Inferior parietal cortex (tissue), 1 donor: ENCODE data around the gene ARHGAP40.
A peak's percentile ranks its signal among the peaks of the same experiment; 100 is the strongest.

Experiments used
- DNase-seq: peaks from one replicate; pipeline ENCODE4 v3.0.0-alpha.2; 2016; ENCODE audit errors: extremely low spot score

Gene ARHGAP40

DNA sequence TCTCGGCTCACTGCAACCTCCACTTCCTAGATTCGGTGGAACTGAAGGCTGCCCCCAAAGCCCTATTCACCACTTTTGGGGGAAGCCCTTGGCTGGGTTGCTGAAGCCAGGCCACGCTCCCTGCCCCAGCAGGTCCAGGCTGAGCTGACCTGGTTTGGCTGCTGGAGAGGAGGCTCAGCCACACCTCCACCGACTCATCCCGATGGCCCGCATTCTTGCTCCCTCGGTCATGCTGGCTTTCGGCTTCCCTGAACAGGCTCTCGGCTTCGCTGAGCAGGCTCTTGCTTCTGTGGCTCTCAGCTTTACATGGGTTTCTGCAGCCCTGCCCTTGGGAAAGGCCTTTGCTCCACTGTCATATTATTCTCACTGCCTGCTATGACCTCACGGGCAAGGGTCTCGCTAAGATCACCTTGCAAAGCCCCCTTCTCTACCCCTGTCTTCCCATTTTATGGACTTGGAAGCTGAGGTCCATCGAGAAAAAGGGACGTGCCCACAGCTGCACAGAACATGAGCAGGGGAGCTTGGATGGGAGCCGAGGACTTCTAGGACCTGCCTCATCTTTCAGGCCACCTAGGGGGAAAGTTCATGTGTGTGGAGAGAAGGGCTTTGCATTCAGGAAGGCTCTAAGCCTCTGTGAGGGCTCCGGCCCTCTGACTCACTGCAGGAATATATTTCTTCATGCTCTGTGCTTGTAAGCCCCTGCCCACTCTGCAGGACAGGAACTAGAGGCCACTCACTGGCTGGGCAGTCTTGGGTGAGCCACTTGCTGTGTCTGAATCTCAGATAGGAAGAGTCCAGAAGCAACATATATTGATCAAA, 15.6 kb downstream of the ARHGAP40 start:
- no peak for DNase-seq

DNA sequence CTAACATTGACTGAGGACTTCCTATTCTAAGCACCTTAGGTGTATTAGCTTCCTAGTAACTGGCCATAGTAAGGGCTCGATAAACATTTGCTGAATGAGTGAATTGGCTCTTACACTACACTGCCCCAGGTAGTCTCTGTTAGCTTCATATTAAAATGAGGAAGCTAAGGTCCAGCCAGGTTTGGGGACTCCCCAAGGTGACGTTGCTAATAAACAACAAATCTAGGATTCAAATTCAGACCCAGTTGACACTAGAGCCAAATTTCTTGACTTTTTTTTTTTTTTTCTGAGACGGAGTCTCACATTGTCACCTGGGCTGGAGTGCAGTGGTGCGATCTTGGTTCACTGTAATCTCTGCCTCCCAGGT, 16.2 kb downstream of the ARHGAP40 start:
- no peak for DNase-seq

DNA sequence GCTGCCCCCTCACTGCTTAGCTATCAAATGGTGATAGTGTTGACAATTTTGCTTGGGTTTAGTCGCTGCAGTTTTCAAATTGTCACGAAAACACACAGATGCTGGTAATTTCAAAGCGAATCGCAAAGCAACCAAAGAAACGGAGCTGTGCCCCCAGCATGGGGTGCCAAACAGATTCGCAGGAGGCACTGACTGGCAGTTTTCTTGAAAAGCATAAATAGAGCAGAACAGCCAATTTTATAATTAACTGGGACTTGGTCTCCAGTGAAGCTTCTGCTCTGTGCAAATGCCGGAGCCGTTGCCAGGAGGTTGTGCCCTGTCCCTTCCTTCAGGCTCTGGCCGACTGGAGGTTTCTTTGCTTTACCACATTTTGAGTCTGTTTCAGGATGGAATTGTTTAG, 18.8 kb downstream of the ARHGAP40 start:
- DNase-seq: no peak

DNA sequence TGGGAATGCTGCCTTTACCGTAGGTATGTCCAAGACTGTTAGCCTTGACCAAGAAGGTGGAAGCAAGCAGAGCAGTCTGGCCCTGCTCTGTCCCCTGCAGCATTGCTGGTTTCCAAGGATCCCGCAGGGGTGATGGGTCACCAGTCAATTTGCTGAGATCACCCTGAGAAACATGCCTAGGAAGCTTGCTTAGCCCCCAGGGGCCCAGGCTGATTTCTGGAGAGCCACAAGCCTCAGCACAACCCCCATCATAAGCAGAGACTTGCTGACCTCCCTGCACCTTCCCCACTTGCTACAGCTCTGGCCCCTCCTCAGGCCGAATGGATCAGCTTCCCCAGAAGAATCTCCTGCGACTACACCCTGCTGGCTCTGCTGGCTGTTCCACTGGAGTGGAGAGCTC, 21.5 kb downstream of the ARHGAP40 start:
- DNase-seq: no peak

DNA sequence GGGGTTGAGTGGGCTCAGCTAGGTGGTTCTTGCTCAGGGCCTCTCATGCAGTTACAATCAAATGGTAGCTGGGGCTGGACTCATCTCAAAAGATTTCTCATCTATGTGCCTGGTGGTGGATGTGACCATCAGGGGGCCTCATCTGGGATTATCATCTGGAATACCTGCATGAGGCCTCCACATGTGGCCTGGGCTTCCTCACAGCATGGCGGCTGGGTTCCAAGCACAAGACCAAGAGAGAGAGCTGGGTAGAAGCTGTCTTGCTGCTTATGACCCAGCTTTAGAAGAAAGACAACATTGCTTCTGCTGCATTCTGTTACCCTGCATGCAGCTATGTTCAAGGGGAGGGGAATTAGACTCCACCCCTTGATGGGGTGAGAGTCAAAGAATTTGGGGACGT, 22.5 kb downstream of the ARHGAP40 start:
- no peak for DNase-seq

DNA sequence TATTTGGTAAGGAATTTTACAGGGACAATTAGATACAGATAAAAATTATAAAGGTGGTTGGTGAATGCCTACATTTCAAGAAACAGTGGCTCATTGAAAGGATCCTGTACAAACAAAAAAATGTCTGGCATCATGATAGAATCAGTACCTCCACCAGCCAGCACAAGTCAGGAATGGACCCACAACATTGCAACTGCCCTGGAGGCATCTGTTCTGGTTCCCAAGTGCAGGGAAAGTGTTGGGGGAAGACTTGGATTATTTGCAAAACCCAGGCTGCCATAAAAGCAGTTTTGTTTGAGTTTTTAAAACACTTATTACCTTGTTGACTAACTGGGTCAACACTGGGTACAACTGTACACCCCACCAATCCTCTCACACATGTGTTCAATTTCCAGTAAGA, 24.3 kb downstream of the ARHGAP40 start:
- no peak for DNase-seq

DNA sequence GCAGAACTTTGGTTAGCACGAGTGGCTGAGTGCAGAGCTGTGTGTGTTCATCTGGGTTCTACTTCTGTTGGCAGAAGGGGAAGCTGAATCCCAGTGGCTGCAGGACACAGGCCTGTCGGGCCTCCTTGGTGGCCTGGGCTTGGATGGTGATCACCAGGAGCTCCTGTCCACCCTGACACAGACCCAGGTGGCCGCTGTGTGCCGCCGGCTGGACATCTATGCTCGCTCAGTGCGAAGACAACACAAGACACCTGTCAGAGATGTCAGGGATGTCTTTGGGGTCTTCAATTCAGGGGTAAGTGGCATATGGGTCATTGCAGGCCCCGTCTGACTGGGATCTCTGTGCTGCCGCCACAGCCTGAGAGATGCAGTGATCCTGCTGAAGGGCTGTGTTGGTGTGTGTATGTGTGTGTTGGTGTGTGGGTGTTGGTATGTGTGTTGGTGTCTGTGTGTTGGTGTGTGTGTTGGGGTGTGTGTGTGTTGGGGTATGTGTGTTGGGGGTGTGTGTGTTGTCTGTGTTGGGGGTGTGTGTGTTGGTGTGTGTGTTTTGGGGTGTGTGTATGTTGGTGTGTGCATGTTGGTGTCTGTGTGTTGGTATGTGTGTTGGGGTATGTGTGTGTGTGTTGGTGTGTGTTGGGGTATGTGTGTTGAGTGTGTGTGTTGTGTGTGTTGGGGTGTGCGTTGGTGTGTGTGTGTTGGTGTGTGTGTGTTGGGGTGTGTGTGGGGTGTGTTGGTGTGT, 25.5 kb downstream of the ARHGAP40 start:
- no peak for DNase-seq

DNA sequence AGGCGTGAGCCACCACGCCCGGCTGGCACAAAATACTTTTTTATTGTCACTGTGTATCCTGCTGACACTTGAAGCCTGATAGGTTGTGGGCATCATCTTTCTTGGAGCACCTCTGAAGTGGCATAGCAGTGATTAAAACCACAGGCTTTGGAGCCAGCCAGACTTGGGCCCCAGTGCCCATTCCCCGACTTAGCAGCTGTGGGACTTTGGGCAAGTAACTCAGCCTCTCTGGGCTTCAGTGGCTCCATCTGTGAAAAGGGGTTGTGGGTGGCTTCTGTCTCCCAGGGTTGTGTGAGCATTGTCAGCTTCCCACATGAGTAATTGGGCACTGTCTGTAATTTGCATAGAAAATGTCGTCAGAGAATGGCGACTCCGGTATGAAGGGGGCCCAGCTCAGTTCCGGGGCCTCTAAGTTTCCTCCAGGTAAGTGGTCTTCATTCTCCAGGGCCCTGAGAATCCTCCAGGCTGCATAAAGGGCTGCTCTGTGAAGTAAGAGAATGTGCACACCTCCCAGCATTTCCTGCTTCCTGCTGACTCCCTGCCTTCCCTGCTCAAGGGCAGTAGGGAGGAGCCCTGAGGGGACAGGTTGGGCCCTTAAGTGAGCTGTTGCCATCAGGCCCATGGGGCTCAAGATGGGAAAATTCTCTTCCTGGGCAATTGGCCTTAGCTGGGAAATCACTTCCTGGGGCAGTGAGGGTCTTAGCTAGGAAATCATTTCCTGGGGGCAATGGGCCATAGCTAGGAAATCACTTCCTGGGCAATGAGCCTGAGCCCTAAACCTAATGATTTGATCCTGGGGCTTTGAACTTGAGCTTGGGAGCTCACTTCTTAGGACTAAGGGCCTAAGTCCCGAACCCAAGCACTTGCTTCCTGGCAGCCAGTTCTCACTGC, 27.2 kb downstream of the ARHGAP40 start:
- no peak for DNase-seq

DNA sequence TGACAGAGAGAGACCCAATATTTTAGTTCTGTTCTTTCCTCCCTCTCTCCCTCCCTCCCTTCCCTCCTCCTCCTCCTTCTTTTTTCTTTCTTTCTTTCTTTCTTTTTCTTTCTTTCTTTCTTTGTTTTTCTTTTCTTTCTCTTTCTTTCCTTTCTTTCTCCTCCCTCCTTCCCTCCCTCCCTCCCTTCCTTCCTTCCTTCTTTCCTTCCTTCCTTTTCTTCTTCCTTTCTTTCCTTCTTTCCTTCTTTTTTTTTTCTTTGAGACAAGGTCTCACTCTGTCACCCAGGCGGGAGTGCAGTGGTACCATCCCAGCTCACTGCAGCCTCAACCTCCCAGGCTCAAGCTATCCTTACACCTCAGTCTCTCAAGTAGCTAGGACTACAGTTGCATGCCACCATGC, 28.4 kb downstream of the ARHGAP40 start:
- DNase-seq: no peak

DNA sequence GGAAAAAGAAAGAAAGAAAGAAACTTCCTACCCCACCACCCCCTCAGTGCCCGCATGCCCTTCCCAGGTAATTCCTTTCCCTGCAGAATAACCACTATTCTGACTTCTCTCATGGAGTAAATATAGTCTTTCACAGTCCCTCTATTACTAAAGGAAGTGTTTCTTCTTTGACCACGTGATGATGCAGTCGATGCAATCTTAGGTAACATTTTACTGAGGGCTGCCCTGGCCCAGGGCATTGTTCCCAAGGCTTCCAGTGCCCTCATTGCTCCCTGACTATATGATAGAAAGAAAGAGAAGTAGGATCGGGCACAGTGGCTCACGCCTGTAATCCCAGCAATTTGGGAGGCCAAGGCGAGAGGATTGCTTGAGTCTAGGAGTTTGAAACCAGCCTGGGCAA, 29.1 kb downstream of the ARHGAP40 start:
- no peak for DNase-seq

DNA sequence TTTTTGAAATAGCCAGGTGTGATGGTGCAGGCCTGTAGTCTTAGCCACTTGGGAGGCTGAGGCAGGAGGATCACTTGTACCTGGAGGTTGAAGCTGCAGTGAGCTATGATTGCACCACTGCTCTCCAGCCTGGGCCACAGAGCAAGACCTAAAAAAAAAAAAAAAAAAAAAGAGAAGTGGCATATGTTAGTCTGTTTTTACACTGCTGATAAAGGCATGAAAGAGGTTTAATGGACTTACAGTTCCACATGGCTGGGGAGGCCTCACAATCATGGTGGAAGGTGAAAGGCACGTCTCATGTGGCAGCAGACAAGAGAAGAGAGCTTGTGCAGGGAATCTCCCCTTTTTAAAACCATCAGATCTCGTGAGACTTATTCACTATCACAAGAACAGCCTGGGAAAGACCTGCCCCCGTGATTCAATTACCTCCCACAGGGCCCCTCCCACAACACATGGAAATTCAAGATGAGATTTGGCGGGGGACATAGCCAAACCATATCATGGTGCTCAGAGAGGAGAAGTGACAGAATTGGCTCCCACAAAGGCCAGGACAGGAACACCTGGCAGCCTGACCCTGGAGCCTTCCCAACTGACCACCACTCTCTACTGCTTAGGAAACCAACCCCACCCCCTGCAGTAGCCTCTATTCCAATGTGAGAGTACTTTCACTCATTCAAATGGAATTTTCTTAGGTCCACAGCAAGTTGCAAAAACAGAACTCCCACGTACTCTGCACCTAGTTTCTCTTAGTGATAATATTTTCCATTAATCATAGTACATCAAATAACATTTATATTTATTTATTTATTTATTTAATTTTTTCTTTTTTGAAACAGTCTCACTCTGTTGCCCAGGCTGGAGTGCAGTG, 29.8 kb downstream of the ARHGAP40 start:
- DNase-seq: no peak

DNA sequence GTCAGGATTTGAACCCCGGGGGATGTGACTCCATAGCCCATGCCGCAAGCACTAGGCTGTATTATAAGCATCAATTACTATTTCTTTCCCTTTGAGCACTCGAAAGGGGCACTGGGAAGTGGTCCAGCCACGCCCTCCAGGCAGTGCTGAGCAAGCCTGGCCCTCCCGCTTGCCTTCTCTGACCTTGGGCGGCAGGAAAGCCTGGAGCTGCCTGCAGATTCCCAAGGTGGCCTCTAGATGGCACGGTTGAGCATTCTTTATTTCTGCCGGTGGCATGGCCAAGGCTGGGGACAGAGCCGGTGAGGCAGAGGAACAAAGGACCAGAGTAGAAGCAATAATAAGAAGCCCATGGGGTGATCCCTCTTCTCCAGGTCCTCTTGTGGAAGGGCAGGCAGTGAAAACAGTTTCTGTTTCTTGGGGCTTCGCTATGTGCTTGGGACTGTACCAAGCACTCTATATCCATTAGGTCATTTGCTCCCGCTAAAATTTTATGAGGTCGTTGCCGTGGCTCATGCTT, 32.0 kb downstream of the ARHGAP40 start:
- peak; percentile 56 for DNase-seq

DNA sequence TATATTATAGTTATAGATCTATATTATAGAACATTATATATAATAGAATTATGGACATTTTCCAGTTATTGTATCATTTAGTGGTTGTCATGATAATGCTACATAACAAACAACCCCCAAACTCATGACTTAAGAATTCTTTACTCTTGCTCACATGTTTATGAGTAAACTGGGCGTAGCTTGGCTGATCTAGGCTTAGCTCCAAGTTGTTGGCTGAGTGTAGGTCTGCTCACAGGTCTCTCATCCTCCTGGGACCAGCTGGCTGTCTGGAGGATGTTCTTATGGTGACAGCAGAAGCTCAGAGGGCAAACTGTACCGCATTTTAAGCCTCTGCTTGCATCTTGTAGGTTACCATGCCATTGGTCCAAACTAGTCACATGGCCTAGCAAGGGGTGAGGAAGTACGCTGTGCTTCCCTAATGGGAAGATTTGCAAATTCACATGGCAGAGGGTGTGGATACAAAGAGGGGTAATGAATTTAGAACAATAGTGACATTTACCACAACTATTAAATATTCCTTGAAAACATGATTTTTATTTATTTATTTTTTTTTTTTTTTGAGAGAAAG, 34.2 kb downstream of the ARHGAP40 start:
- DNase-seq: no peak

DNA sequence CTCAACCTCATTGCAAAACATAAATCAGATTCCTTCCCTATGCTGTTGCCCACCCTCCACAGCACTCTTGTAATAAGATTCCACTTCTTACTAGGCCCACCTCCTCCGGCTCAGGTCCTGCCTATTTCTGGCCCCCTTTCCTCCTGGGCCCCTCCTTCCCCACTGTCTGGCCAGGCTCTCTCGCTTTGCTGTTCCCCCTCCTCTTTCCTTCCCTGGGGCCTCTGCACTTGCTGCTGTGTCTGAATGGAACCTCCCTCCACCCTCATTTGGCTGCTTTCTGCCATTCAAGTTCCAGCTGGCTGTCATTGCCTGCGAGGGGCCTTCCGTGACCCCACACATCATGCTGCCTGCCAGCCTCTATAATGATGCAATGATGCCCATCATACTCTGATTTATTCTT, 38.9 kb downstream of the ARHGAP40 start:
- no peak for DNase-seq

DNA sequence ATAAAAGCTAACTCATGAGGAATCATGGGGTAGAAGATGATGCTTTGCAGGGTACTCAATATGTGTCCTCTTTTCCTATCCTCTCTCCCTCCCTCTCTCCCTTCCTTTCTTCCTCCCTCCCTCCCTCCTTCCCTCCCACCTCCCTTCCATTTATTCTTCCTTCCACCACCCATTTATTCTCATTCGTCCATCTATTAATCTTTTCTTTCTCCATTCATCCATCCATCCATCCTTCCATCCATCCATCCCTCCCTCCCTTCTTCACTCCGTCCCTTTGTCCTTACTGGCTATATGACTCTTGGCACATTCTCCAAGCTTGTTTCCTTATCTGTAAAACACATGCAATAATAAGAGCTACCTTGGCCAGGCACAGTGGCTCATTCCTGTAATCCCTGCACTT, 40.9 kb downstream of the ARHGAP40 start:
- DNase-seq: no peak

DNA sequence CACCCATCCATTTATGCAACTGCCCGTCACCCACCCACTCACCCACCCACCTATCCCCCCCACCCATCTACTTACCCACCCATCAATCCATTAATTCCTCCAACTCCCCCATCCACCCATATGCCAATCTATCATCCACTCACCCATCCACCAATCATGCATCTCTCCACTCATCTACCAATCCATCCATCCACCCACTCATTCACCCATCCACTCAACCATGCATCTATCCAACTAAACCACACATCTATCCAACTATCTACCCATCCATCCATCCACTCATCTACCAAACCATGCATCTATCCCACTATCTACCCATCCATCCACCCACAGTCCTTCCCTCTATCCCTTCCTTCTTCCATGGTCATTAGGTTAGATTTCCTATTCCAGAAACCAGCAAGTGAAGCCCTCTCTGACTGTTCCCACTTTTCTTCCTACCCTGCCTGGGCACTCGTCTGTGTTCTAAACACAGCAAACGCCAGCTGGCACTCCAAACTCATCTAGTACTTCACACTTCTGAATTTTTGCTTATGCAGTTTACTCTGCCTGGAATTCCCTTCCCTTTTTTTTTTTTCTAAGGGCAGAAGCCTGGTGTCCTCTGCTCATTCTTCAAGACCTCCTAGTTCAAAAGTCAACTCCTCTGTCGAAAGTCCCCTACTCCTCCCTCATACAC, 43.1 kb downstream of the ARHGAP40 start:
- DNase-seq: no peak

DNA sequence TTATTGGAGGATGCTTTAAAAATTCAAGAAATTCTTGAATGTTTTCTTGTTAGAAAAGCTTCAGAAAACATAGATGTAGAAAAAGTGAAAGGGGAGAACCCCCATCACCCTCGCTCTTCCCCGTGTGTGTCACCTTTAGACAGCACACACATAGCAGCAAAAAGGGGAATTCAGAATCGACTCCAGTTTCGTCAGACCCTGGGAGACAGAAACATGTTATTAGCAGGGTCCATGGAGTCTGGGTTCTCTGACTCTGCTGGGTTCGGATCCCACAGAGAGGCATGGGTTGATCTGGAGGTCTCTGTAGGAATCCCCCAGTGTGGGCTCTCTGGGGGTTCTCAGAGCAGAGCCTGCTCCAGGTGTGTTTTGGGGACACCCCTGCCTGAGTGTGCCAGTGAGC, 43.7 kb downstream of the ARHGAP40 start:
- DNase-seq: no peak

DNA sequence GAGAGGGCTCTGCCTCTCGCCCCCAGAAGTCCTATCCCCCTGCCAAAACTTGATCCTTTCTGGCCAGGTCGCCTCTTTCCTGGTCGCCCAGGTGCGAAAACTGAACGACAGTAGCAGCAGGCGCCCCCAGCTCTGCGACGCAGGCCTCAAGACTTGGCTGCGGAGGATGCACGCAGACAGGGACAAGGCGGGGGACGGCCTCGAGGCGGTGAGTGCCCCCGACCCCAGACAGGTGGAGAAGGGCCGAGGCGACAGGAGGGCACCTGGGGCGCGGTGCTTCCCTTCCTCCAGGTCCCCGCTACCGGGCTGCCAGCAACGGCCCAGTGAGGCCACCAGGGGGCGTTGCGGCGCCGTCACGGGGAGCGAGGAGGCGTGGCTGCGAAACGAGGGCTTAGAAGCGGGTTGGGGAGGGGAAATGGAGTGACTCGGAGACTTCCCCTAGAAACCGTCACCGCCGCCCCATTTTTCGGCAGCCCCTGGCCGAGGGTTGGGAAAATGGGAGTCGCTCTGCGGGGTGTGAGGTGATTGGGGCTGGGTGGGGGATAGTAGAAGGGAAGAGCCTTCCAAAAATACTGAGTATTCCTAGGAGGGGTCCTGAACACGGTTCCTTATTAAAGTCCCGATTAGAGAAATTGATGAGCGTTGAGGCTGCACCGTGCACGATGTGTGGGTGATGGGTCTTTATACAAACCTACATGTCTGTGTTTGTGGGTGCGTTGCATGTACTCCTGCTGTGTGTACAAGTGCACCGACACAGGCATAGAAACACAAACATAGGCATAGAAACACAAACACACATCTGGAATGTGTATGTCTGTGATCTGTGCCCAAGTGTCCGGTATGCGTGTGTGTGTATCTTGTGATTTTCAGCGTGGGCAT, 44.6 kb downstream of the ARHGAP40 start:
- peak; percentile 81 for DNase-seq

DNA sequence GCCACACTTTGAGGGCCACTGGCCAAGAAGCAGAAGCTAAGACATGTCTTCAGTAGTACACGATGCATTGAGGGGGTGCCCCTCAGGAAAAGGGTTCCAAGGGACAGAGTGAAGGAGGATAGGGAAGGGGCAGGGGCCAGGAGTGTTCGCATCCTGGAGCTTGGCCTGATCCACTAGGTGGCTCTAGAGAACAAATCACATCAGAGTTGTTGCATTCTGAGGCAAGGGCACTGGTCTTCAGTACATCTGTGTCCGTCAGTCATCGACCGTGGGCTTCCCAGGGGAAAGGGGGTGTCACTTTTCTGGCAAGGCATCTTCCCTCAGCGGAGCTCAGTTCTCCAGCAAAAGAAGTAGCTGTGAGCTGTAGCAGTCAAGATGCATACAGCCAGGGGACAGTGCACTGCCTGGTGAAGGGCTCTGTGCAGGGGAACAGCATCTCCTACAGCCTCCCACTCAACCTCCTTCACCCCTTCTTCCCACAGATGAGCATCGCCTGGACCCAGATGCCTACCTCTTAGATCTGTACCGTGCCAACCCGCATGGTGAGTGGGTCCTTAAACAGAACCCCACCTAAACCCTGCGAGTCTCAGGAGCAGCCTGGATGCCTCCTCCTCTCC, 47.8 kb downstream of the ARHGAP40 start:
- DNase-seq: peak; percentile 62
